Measurements from ENCODE around the gene NACC2.
"Not testable (repeated sequence)": the region's sequence is repeated elsewhere in the genome, so short reads cannot be mapped to it uniquely, and the experiment has no call there.

Gene NACC2

GRCh38 chr9:136042541-136042940, 52.5 kb downstream of the NACC2 start:
- no peak for TF ChIP-seq CTCF (IDR thresholded peaks at IDR 0.05; ENCODE audit: low read depth, low read length, poor library complexity, severe bottlenecking)
- TF ChIP-seq EZH2phosphoT487 (IDR thresholded peaks at IDR 0.05; ENCODE audit: borderline replicate concordance, low read length) = no peak
- H3K4me2 ChIP-seq (ENCODE audit: low read length) = no peak overlapping the region
- H3K4me3 ChIP-seq (ENCODE audit: low read length) = no peak overlapping the region

GRCh38 chr9:136040848-136041247, 54.2 kb downstream of the NACC2 start:
- not testable (repeated sequence) for H3K27me3 ChIP-seq (ENCODE audit: control insufficient read depth, low read length); H3K9me2 ChIP-seq (replicated peaks; ENCODE audit: control insufficient read depth, low read length); H3K4me1 ChIP-seq (ENCODE audit: control insufficient read depth, low read length); H3F3A ChIP-seq (ENCODE audit: control insufficient read depth, insufficient read depth); H4K20me1 ChIP-seq (ENCODE audit: control insufficient read depth, insufficient read depth, low read depth, low read length); H3K79me2 ChIP-seq (ENCODE audit: control insufficient read depth, low read length); H3K36me3 ChIP-seq (ENCODE audit: control insufficient read depth, low read length); H3K9me3 ChIP-seq (ENCODE audit: control insufficient read depth, insufficient read depth, low read length); H3K27ac ChIP-seq (ENCODE audit: low read depth, low read length); H3K4me2 ChIP-seq (ENCODE audit: low read length); H3K4me3 ChIP-seq (ENCODE audit: low read length)

More at GRCh38 chr9:136042541-136042940, 52.5 kb downstream of the NACC2 start:
- no peaks in the 10 kb centered on the region for H3K27me3 ChIP-seq (ENCODE audit: control insufficient read depth, low read length)
- no peaks in the 10 kb centered on the region for H3K4me1 ChIP-seq (ENCODE audit: control insufficient read depth, low read length)
- no peaks in the 10 kb centered on the region for H3K79me2 ChIP-seq (ENCODE audit: control insufficient read depth, low read length)
- H3F3A ChIP-seq (ENCODE audit: control insufficient read depth, insufficient read depth) = no peaks in the 10 kb centered on the region
- no peaks in the 10 kb centered on the region for H3K9me2 ChIP-seq (replicated peaks; ENCODE audit: control insufficient read depth, low read length)
- no peaks in the 10 kb centered on the region for H4K20me1 ChIP-seq (ENCODE audit: control insufficient read depth, insufficient read depth, low read depth, low read length)
- no peak overlapping the region for H3K27ac ChIP-seq (ENCODE audit: low read depth, low read length)
- no peaks in the 10 kb centered on the region for H3K36me3 ChIP-seq (ENCODE audit: control insufficient read depth, low read length)
- H3K9me3 ChIP-seq (ENCODE audit: control insufficient read depth, insufficient read depth, low read length) = 0 out of 2 replicates have a peak, but pooled peaks cover 4% of the 10 kb centered on the region

- H3K27ac ChIP-seq (ENCODE audit: low read depth, low read length) = no peak overlapping the region
- H3K4me1 ChIP-seq (ENCODE audit: control insufficient read depth, low read length) = no peaks in the 10 kb centered on the region
- no peak overlapping the region for H3K4me2 ChIP-seq (ENCODE audit: low read length)
- no peak overlapping the region for H3K4me3 ChIP-seq (ENCODE audit: low read length)
- no peaks in the 10 kb centered on the region for H3K36me3 ChIP-seq (ENCODE audit: control insufficient read depth, low read length)
- H3K27me3 ChIP-seq (ENCODE audit: control insufficient read depth, low read length) = no peaks in the 10 kb centered on the region
- no peaks in the 10 kb centered on the region for H3K79me2 ChIP-seq (ENCODE audit: control insufficient read depth, low read length)
- H4K20me1 ChIP-seq (ENCODE audit: control insufficient read depth, insufficient read depth, low read depth, low read length) = no peaks in the 10 kb centered on the region
- no peaks in the 10 kb centered on the region for H3K9me2 ChIP-seq (replicated peaks; ENCODE audit: control insufficient read depth, low read length)
- 0 out of 2 replicates have a peak, but pooled peaks cover 4% of the 10 kb centered on the region for H3K9me3 ChIP-seq (ENCODE audit: control insufficient read depth, insufficient read depth, low read length)
- no peak for TF ChIP-seq CTCF (IDR thresholded peaks at IDR 0.05; ENCODE audit: low read depth, low read length, poor library complexity, severe bottlenecking)
- TF ChIP-seq EZH2phosphoT487 (IDR thresholded peaks at IDR 0.05; ENCODE audit: borderline replicate concordance, low read length) = no peak
- no peaks in the 10 kb centered on the region for H3F3A ChIP-seq (ENCODE audit: control insufficient read depth, insufficient read depth)
These were observed 55.6 kb downstream of the NACC2 start for GRCh38 chr9:136039488-136039887.

GRCh38 chr9:136036848-136037247, 58.2 kb downstream of the NACC2 start:
- no peaks in the 10 kb centered on the region for H4K20me1 ChIP-seq (ENCODE audit: control insufficient read depth, insufficient read depth, low read depth, low read length)
- no peak overlapping the region for H3K27ac ChIP-seq (ENCODE audit: low read depth, low read length)
- no peaks in the 10 kb centered on the region for H3K27me3 ChIP-seq (ENCODE audit: control insufficient read depth, low read length)
- H3K4me3 ChIP-seq (ENCODE audit: low read length) = no peak overlapping the region
- H3K4me2 ChIP-seq (ENCODE audit: low read length) = no peak overlapping the region
- no peaks in the 10 kb centered on the region for H3K36me3 ChIP-seq (ENCODE audit: control insufficient read depth, low read length)
- 0 out of 2 replicates have a peak, but pooled peaks cover 4% of the 10 kb centered on the region for H3K9me3 ChIP-seq (ENCODE audit: control insufficient read depth, insufficient read depth, low read length)
- H3F3A ChIP-seq (ENCODE audit: control insufficient read depth, insufficient read depth) = no peaks in the 10 kb centered on the region
- no peaks in the 10 kb centered on the region for H3K4me1 ChIP-seq (ENCODE audit: control insufficient read depth, low read length)
- H3K9me2 ChIP-seq (replicated peaks; ENCODE audit: control insufficient read depth, low read length) = no peaks in the 10 kb centered on the region
- no peaks in the 10 kb centered on the region for H3K79me2 ChIP-seq (ENCODE audit: control insufficient read depth, low read length)
- no peak for TF ChIP-seq CTCF (IDR thresholded peaks at IDR 0.05; ENCODE audit: low read depth, low read length, poor library complexity, severe bottlenecking)
- no peak for TF ChIP-seq EZH2phosphoT487 (IDR thresholded peaks at IDR 0.05; ENCODE audit: borderline replicate concordance, low read length)

Measured in DOHH2 (cell line).